Measurements from ENCODE around the gene WDR72.

WDR72 gene

GRCh38 chr15:53658827-53659555 lies 100.5 kb downstream of the WDR72 start:
- TF ChIP-seq GATA2 (IDR thresholded peaks at IDR 0.05; ENCODE audit: low read depth, low read length): no peak
- no peak for TF ChIP-seq GATA3 (IDR thresholded peaks at IDR 0.05; ENCODE audit: low read depth, low read length)

- TF ChIP-seq GATA3 (IDR thresholded peaks at IDR 0.05; ENCODE audit: low read depth, low read length) (no peak), GATA2 (IDR thresholded peaks at IDR 0.05; ENCODE audit: low read depth, low read length) (no peak)
Observed at GRCh38 chr15:53658255-53658654, 101.2 kb downstream of the WDR72 start.

- no peak for TF ChIP-seq GATA3 (IDR thresholded peaks at IDR 0.05; ENCODE audit: low read depth, low read length)
- TF ChIP-seq GATA2 (IDR thresholded peaks at IDR 0.05; ENCODE audit: low read depth, low read length): no peak
Observed at GRCh38 chr15:53648934-53649333, 110.5 kb downstream of the WDR72 start.

GRCh38 chr15:53644660-53645059 lies 114.8 kb downstream of the WDR72 start:
- TF ChIP-seq GATA3 (IDR thresholded peaks at IDR 0.05; ENCODE audit: low read depth, low read length) (no peak), GATA2 (IDR thresholded peaks at IDR 0.05; ENCODE audit: low read depth, low read length) (no peak)

GRCh38 chr15:53634517-53635106 lies 124.9 kb downstream of the WDR72 start:
- TF ChIP-seq GATA3 (IDR thresholded peaks at IDR 0.05; ENCODE audit: low read depth, low read length) (no peak), GATA2 (IDR thresholded peaks at IDR 0.05; ENCODE audit: low read depth, low read length) (no peak)

- no peak for TF ChIP-seq GATA2 (IDR thresholded peaks at IDR 0.05; ENCODE audit: low read depth, low read length)
- no peak for TF ChIP-seq GATA3 (IDR thresholded peaks at IDR 0.05; ENCODE audit: low read depth, low read length)
Observed at GRCh38 chr15:53627279-53627678, 132.2 kb downstream of the WDR72 start.

- TF ChIP-seq GATA2 (IDR thresholded peaks at IDR 0.05; ENCODE audit: low read depth, low read length) (no peak), GATA3 (IDR thresholded peaks at IDR 0.05; ENCODE audit: low read depth, low read length) (no peak)
Observed at GRCh38 chr15:53625962-53626845, 133.3 kb downstream of the WDR72 start.

- TF ChIP-seq GATA3 (IDR thresholded peaks at IDR 0.05; ENCODE audit: low read depth, low read length) (no peak), GATA2 (IDR thresholded peaks at IDR 0.05; ENCODE audit: low read depth, low read length) (no peak)
Observed at GRCh38 chr15:53625260-53625659, 134.2 kb downstream of the WDR72 start.

GRCh38 chr15:53618461-53618860 lies 141.0 kb downstream of the WDR72 start:
- no peak for TF ChIP-seq GATA2 (IDR thresholded peaks at IDR 0.05; ENCODE audit: low read depth, low read length)
- TF ChIP-seq GATA3 (IDR thresholded peaks at IDR 0.05; ENCODE audit: low read depth, low read length): no peak

GRCh38 chr15:53611145-53611920 lies 148.1 kb downstream of the WDR72 start:
- no peak for TF ChIP-seq GATA3 (IDR thresholded peaks at IDR 0.05; ENCODE audit: low read depth, low read length)
- TF ChIP-seq GATA2 (IDR thresholded peaks at IDR 0.05; ENCODE audit: low read depth, low read length): no peak

- no peak for TF ChIP-seq GATA2 (IDR thresholded peaks at IDR 0.05; ENCODE audit: low read depth, low read length)
- no peak for TF ChIP-seq GATA3 (IDR thresholded peaks at IDR 0.05; ENCODE audit: low read depth, low read length)
Observed at GRCh38 chr15:53591041-53591440, 168.4 kb downstream of the WDR72 start.

- TF ChIP-seq GATA2 (IDR thresholded peaks at IDR 0.05; ENCODE audit: low read depth, low read length): no peak
- TF ChIP-seq GATA3 (IDR thresholded peaks at IDR 0.05; ENCODE audit: low read depth, low read length): no peak
Observed at GRCh38 chr15:53590380-53590779, 169.1 kb downstream of the WDR72 start.

GRCh38 chr15:53589520-53590057 lies 169.9 kb downstream of the WDR72 start:
- no peak for TF ChIP-seq GATA2 (IDR thresholded peaks at IDR 0.05; ENCODE audit: low read depth, low read length)
- no peak for TF ChIP-seq GATA3 (IDR thresholded peaks at IDR 0.05; ENCODE audit: low read depth, low read length)

Data from SH-SY5Y (cell line).